ENCODE measurements around the gene RXFP1.

DNA sequence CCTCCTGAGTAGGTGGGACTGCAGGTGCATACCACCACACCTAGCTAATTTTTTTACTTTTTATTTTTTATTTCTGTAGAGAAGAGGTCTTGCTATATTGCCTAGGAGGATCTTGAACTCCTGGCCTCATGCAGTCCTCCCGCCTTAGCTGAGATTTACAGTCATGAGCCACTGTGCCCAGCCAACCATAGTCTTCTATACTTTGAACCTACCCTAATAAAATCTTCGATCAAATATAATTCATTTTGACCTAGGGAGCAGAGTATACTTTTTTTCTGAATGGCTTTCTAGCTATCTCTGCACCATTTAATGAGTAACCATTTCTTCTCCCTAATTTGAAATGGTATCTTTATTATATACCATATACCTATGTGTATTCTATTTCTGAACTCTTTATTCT, 157.1 kb downstream of the RXFP1 start:
- TF ChIP-seq, protein P1, sequence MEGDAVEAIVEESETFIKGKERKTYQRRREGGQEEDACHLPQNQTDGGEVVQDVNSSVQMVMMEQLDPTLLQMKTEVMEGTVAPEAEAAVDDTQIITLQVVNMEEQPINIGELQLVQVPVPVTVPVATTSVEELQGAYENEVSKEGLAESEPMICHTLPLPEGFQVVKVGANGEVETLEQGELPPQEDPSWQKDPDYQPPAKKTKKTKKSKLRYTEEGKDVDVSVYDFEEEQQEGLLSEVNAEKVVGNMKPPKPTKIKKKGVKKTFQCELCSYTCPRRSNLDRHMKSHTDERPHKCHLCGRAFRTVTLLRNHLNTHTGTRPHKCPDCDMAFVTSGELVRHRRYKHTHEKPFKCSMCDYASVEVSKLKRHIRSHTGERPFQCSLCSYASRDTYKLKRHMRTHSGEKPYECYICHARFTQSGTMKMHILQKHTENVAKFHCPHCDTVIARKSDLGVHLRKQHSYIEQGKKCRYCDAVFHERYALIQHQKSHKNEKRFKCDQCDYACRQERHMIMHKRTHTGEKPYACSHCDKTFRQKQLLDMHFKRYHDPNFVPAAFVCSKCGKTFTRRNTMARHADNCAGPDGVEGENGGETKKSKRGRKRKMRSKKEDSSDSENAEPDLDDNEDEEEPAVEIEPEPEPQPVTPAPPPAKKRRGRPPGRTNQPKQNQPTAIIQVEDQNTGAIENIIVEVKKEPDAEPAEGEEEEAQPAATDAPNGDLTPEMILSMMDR (IDR thresholded peaks at IDR 0.05) = no peak
- TF ChIP-seq POLR2A (IDR thresholded peaks at IDR 0.05) (no peak), POLR2AphosphoS5 (IDR thresholded peaks at IDR 0.05) (no peak)

All from prostate gland (tissue), 2 donors.